Measurements from ENCODE around the gene C1orf210. TPM values are rescaled to one million over a fixed set of nuclear protein-coding genes. Genes with fewer than 3 reads are reported as not detected.
A peak's percentile ranks its signal among the peaks of the same experiment; 100 is the strongest.

C1orf210 gene
- total RNA-seq, 1 experiment from 2014 or later: 12.8 TPM

GRCh38 chr1:43327549-43328292, 42.3 kb upstream of the C1orf210 start:
- peaks cover 16% of the 10 kb centered on the region for H3K4me1 Mint-ChIP-seq
- TF ChIP-seq MLX (CRISPR knock-in tag; IDR thresholded peaks at IDR 0.05) (no peak), TCF7 (CRISPR knock-in tag; IDR thresholded peaks at IDR 0.05; ENCODE audit: low read depth) (no peak), JUN (CRISPR knock-in tag; IDR thresholded peaks at IDR 0.05) (no peak), ZSCAN18 (CRISPR knock-in tag; IDR thresholded peaks at IDR 0.05) (no peak), GTF2I (CRISPR knock-in tag; conservative IDR thresholded peaks at IDR 0.05) (peak; percentile 78; the same call in 1 of the 2 replicates), ESRRA (CRISPR knock-in tag; IDR thresholded peaks at IDR 0.05; ENCODE audit: borderline replicate concordance) (no peak)
- no peak overlapping the region for H3K4me3 Mint-ChIP-seq
- H3K27me3 Mint-ChIP-seq (ENCODE audit: low read depth): peaks cover 6% of the 10 kb centered on the region; the same call in 1 of the 2 replicates
- peaks cover 32% of the 10 kb centered on the region for H3K9me3 Mint-ChIP-seq
- peaks cover 9% of the 10 kb centered on the region for H3K36me3 Mint-ChIP-seq
- ChIA-PET CTCF (no interaction called here), POLR2A (no interaction called here)
- ATAC-seq: no peak
- H3K27ac Mint-ChIP-seq: no peak overlapping the region
- DNase-seq (ENCODE audit: low spot score): no peak

DNA sequence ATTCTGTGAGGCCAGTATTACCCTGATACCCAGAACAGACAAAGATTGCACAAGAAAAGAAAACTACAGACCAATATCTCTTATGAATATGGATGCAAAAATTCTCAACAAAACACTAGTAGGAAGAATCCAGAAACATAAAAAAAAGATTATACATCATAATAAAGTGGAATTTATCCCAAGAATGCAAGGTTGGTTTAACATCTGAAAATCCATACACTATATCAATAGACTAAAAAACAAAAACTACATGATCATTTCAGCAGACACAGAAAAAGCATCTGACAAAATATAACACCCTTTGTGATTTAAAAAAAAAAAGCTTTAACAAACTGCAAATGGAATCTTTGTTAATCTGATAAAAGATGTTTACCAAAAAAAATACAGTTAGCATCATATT, 40.0 kb upstream of the C1orf210 start:
- H3K4me1 Mint-ChIP-seq: peaks cover 11% of the 10 kb centered on the region
- POLR2A ChIA-PET: no interaction called here
- H3K27ac Mint-ChIP-seq: no peak overlapping the region
- H3K27me3 Mint-ChIP-seq (ENCODE audit: low read depth): peaks cover 6% of the 10 kb centered on the region; the same call in 1 of the 2 replicates
- no peak for ATAC-seq
- H3K9me3 Mint-ChIP-seq: peaks cover 32% of the 10 kb centered on the region
- H3K36me3 Mint-ChIP-seq: peaks cover 9% of the 10 kb centered on the region
- no peak overlapping the region for H3K4me3 Mint-ChIP-seq
- CTCF ChIA-PET: no interaction called here
- no peak for DNase-seq (ENCODE audit: low spot score)
- TF ChIP-seq ZNF416 (CRISPR knock-in tag; IDR thresholded peaks at IDR 0.05) (no peak), ESRRA (CRISPR knock-in tag; IDR thresholded peaks at IDR 0.05; ENCODE audit: borderline replicate concordance) (no peak), JAZF1 (CRISPR knock-in tag; IDR thresholded peaks at IDR 0.05) (no peak), MXD4 (CRISPR knock-in tag; IDR thresholded peaks at IDR 0.05; ENCODE audit: borderline replicate concordance) (no peak), CBFB (CRISPR knock-in tag; IDR thresholded peaks at IDR 0.05; ENCODE audit: low read depth) (no peak), CREB1 (CRISPR knock-in tag; IDR thresholded peaks at IDR 0.05) (no peak), NR2C2 (CRISPR knock-in tag; IDR thresholded peaks at IDR 0.05) (no peak), ZNF121 (CRISPR knock-in tag; IDR thresholded peaks at IDR 0.05) (no peak), KAT7 (CRISPR knock-in tag; IDR thresholded peaks at IDR 0.05; ENCODE audit: borderline replicate concordance) (no peak), PRRX2 (CRISPR knock-in tag; IDR thresholded peaks at IDR 0.05) (no peak)
- TF ChIP-seq, protein P1, sequence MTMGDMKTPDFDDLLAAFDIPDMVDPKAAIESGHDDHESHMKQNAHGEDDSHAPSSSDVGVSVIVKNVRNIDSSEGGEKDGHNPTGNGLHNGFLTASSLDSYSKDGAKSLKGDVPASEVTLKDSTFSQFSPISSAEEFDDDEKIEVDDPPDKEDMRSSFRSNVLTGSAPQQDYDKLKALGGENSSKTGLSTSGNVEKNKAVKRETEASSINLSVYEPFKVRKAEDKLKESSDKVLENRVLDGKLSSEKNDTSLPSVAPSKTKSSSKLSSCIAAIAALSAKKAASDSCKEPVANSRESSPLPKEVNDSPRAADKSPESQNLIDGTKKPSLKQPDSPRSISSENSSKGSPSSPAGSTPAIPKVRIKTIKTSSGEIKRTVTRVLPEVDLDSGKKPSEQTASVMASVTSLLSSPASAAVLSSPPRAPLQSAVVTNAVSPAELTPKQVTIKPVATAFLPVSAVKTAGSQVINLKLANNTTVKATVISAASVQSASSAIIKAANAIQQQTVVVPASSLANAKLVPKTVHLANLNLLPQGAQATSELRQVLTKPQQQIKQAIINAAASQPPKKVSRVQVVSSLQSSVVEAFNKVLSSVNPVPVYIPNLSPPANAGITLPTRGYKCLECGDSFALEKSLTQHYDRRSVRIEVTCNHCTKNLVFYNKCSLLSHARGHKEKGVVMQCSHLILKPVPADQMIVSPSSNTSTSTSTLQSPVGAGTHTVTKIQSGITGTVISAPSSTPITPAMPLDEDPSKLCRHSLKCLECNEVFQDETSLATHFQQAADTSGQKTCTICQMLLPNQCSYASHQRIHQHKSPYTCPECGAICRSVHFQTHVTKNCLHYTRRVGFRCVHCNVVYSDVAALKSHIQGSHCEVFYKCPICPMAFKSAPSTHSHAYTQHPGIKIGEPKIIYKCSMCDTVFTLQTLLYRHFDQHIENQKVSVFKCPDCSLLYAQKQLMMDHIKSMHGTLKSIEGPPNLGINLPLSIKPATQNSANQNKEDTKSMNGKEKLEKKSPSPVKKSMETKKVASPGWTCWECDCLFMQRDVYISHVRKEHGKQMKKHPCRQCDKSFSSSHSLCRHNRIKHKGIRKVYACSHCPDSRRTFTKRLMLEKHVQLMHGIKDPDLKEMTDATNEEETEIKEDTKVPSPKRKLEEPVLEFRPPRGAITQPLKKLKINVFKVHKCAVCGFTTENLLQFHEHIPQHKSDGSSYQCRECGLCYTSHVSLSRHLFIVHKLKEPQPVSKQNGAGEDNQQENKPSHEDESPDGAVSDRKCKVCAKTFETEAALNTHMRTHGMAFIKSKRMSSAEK (CRISPR knock-in tag; IDR thresholded peaks at IDR 0.05; ENCODE audit: borderline replicate concordance): no peak
- TF ChIP-seq, protein P2, sequence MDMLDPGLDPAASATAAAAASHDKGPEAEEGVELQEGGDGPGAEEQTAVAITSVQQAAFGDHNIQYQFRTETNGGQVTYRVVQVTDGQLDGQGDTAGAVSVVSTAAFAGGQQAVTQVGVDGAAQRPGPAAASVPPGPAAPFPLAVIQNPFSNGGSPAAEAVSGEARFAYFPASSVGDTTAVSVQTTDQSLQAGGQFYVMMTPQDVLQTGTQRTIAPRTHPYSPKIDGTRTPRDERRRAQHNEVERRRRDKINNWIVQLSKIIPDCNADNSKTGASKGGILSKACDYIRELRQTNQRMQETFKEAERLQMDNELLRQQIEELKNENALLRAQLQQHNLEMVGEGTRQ (CRISPR knock-in tag; IDR thresholded peaks at IDR 0.05): no peak
- TF ChIP-seq, protein P3, sequence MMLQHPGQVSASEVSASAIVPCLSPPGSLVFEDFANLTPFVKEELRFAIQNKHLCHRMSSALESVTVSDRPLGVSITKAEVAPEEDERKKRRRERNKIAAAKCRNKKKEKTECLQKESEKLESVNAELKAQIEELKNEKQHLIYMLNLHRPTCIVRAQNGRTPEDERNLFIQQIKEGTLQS (CRISPR knock-in tag; conservative IDR thresholded peaks at IDR 0.05): no peak
- TF ChIP-seq, protein P4, sequence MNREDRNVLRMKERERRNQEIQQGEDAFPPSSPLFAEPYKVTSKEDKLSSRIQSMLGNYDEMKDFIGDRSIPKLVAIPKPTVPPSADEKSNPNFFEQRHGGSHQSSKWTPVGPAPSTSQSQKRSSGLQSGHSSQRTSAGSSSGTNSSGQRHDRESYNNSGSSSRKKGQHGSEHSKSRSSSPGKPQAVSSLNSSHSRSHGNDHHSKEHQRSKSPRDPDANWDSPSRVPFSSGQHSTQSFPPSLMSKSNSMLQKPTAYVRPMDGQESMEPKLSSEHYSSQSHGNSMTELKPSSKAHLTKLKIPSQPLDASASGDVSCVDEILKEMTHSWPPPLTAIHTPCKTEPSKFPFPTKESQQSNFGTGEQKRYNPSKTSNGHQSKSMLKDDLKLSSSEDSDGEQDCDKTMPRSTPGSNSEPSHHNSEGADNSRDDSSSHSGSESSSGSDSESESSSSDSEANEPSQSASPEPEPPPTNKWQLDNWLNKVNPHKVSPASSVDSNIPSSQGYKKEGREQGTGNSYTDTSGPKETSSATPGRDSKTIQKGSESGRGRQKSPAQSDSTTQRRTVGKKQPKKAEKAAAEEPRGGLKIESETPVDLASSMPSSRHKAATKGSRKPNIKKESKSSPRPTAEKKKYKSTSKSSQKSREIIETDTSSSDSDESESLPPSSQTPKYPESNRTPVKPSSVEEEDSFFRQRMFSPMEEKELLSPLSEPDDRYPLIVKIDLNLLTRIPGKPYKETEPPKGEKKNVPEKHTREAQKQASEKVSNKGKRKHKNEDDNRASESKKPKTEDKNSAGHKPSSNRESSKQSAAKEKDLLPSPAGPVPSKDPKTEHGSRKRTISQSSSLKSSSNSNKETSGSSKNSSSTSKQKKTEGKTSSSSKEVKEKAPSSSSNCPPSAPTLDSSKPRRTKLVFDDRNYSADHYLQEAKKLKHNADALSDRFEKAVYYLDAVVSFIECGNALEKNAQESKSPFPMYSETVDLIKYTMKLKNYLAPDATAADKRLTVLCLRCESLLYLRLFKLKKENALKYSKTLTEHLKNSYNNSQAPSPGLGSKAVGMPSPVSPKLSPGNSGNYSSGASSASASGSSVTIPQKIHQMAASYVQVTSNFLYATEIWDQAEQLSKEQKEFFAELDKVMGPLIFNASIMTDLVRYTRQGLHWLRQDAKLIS (CRISPR knock-in tag; IDR thresholded peaks at IDR 0.05; ENCODE audit: borderline replicate concordance): no peak
- TF ChIP-seq, protein P5, sequence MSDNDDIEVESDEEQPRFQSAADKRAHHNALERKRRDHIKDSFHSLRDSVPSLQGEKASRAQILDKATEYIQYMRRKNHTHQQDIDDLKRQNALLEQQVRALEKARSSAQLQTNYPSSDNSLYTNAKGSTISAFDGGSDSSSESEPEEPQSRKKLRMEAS (CRISPR knock-in tag; IDR thresholded peaks at IDR 0.05): no peak
- TF ChIP-seq, protein P6, sequence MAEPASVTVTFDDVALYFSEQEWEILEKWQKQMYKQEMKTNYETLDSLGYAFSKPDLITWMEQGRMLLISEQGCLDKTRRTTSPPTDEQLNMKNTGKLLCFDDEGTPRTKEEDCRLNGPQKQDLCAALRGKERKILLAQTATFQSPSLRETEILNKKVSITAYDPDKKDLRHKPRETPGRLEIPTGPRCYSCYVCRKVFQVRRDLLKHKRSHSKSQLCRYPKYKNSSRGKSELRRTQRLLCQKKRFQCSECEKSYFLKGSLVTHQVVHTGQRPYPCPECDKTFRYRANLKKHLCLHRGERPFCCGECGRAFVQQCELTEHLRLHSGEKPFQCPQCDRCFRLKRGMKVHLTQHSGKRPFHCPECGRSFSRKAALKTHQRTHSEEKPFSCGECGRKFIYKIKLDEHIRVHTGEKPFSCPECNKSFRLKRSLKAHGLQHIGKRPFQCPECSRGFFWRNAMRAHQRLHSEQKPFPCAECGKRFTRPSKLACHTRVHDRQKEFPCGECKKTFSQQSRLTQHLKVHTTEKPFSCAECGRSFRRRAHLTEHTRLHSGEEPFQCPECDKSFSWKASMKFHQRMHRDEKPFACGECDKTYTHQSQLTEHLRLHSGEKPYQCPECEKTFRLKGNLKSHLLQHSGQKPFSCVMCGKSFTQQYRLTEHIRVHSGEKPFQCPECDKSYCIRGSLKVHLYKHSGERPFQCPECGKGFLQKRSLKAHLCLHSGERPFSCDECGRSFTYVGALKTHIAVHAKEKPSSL (CRISPR knock-in tag; conservative IDR thresholded peaks at IDR 0.05): no peak
